Right lung (tissue), 5 donors: Measurements from ENCODE around the gene TEPSIN. TPM values are rescaled to one million over a fixed set of nuclear protein-coding genes. Genes with fewer than 3 reads are reported as not detected.

Experiments
- DNase-seq, 2 donors: peaks; one replicate each; pipeline ENCODE4 v3.0.0-alpha.2; 2013
- polyA plus RNA-seq, 5 donors: library from polyadenylated mRNA; unstranded; fragments of 120-200 nt; gene quantifications; one replicate each; pipeline versions ENCODE4 v1.2.1 to v1.2.3, GENCODE V29; 2013; ENCODE audit warnings: inconsistent platforms in 1 of 5, low replicate concordance in 1 of 5; ENCODE audit not compliant: insufficient read length in 5 of 5, insufficient read depth in 1 of 5

Gene TEPSIN
- polyA plus RNA-seq, 5 donors, result 12.7 to 29.0 (median 18.3) TPM

DNA sequence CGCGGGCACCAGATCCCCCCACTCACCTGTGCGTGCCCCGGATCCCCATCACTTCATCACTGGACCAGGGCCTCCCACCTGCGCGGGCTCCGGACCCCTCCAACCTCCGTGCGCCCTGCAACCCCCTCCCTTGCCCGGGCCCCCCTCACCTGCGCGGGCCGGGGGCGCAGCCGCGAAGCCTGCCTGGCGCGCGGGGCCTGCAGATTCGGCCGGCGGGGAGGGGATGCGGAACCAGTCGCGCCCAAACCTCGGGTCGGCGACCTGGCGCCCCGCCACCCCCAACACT is 16.3 kb downstream of the TEPSIN start:
- DNase-seq, result no peak

DNA sequence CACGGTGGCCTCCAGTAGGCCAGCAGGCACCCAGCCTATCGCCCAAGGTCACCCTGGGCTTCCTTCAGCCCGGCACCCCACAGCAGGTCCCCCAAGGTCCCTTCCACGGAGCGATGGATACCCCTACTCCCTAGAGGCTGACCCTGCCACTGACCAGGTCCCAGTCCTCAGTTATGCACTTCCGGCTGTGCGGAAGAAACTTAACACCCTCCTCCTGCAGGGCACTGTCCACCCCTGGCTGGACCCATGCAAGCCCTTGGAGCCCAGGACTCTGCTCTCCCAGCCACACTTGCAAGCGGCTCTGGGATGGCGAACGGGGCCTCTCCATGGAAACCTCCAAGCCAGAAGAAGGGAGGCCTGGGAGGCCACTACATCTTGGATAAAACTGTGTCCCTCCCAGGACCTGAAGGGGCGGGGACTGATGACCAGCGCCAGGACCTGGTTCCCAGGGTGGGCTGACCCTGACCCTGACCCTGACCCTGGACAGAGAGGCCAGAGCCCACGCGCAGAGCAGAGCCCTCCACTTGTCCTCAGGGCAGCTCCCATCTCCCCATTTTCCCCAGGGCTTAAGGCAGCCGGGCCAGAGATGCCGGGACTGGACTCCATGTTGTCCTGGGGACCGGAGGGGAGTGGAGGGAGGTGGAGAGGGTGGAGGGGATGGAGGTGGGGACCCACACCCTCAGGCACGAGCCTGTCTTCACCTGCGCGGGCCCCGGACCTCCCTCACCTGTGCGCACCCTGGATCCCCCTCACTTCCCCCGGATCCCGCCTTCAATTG is 16.8 kb downstream of the TEPSIN start:
- DNase-seq, result no peak

DNA sequence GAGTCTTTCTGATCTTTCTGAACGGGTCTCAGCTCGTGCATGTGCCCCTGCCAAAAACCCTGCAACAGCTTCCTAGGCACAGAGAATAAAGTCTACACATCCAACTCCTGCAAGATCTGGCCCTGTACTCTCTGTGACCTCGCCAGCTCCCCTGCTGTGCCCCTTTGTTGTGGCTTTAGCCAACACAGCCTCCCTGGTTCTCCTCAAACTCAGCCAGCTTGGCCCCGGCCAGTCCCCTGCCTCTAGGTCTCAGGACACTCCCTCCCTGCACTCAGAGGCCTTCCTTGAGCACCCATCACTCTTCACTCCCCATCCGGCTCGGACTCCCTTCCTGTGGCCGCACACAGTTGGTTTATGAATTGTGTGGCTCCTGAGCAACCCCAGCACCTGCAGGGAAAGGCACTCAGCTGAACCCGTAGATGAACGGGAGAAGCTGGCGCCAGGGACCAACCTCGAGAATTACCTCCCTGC is 17.4 kb downstream of the TEPSIN start:
- DNase-seq, result no peak

DNA sequence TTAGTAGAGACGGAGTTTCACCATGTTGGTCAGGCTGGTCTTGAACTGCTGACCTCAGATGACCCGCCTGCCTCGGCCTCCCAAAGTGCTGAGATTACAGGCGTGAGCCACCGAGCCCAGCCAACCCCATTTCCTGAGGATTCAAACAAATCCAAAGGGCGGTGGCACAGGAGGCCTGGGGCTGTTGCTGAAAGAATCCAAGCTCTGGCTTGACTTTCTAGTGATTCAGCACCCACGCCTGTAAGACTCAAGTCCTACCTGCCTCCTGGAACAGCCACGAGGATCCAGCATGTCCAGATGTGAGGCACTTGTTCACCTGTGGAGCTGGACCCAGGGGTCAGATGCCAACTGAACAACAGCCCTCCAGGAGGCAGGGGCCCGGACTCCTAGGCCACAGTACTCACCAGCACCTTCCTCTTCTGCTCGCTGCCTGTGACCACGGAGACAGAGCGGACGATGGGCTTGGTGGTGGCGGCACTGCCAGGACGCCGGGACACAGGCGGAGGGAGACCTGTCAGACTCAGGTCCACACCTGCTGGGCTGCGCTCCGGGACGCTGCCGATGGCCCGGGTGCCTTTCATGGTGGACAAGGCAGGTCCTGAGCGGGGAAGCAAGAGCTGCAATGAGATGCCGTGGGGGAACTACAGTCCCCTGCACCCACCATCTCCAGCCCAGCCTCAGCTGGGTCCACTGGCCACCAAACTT is 19.2 kb downstream of the TEPSIN start:
- no peak for DNase-seq

DNA sequence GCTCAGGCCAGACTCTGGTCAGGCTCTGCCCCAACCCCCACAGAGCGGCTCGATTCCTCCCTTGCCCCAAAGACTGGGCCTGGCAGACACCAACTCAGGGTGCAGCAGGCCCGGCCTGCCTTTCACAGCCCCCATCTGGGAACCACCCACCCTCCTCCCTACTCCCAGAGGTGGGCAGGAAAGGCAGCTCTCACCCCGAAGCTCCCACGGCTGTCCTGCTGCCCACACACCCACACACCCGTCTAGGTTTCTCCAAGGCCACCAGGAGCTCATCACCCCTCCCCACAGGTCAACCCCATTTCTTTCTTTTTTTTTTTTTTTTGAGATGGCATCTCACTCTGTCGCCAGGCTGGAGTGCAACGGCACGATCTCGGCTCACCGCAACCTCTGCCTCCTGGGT is 19.9 kb downstream of the TEPSIN start:
- no peak for DNase-seq

DNA sequence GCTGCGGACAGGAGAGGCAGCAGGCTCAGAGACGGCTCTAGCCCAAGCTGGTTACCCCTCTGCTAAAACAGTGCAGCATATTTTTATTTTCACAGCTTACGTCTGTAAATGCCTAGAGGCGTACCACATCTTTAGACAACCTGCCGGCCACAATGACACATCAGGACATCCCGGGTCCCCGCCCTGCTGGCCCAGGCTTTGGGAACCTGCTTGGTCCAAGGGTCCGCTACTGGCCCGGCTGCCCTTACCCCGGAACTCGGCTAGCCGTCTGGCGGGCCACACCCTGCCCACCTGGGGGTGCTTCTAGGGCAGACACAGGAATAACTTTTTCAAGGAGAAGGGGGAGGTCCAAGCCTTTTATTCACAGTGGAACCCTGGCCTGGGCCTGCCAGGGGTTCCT is 20.4 kb downstream of the TEPSIN start:
- no peak for DNase-seq

DNA sequence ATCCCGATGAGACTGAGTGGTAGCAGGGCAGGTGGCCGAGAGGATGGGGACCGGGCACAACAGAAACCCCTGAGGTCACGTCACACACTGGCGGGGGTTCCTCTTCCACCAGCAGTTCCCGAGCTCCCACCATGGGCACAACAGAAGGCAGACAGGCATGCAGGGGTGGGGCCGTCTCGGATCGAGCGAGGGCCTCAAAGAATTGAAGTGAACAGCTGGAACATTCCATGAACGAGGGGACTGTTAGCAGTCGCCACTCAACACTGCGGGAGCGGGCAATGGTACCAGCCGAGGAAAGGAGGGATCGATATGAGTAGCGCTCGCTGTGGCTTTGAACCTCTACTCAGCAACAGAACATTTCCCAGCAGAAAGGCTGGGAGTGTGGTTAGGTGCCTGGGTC is 21.4 kb downstream of the TEPSIN start:
- DNase-seq, result no peak

DNA sequence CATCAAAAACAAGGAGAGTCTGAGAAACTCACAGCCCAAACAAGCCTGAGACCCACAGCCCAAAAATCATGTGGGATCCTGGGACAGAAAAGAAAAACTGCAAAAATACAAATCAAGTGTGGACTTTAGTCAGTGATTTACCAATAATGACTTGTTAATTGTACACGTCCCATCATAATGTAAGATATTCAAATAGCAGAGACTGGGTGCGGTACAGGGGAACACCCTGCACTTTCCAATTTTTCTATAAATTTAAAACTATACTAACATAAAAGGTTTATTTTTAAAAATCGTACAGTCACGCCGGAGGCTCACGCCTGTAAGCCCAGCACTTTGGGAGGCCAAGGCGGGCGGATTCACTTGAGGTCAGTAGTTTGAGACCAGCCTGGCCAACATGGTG is 24.9 kb downstream of the TEPSIN start:
- no peak for DNase-seq

DNA sequence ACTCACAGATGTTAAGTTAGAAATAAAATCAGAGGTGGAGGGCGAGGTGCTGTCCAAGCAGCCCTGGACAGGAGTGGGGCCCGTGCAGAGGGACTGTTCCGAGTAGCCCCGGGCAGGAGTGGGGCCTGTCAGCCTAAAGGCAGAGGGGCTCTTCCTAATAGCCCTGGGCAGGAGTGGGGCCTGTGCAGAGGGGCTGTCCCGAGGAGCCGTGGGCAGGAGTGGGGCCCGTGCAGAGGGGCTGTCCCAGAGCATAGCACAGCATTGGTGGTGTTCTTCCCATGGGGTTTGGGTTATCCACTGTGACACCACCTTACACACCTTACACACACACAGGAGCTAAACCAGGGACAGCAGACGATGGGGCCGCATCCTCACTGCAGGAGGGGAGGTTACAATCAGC is 26.5 kb downstream of the TEPSIN start:
- DNase-seq, result no peak

DNA sequence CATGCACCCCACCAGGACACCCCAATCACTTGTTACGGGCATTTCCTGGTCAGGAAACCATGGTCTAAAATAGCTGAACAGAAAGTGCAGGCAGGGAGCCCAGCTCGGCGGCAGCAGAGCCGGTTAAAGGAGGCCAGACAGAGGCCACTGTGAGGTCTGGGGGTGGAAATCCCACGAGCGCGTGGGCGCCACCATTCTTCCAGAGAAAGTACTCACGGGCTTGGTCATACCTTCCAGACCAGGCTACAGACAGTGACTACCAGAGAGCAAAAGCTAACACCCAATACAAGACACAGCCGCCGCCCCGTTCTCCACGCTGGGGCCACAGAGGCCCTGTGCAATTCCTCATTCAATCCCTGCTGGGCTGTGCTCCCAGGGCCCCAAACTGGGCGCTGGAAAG is 28.0 kb downstream of the TEPSIN start:
- no peak for DNase-seq

DNA sequence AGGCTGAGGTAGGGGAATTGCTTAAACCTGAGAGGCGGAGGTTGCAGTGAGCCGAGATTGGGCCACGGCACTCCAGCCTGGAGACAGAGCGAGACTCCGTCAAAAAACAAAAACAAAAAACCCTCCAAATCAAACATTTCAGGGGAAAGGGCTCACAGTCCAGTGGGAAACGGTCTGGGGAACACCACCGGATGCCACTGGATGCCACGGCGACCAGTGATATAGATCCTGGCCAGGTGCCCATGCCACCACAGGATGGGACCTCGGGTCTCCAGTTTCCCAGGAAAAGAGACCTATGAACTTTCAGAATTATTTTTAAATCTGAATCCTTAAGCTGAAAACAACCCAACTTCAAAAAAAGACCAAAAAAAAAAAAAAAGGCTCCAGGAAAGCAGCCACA is 28.4 kb downstream of the TEPSIN start:
- DNase-seq, result no peak

DNA sequence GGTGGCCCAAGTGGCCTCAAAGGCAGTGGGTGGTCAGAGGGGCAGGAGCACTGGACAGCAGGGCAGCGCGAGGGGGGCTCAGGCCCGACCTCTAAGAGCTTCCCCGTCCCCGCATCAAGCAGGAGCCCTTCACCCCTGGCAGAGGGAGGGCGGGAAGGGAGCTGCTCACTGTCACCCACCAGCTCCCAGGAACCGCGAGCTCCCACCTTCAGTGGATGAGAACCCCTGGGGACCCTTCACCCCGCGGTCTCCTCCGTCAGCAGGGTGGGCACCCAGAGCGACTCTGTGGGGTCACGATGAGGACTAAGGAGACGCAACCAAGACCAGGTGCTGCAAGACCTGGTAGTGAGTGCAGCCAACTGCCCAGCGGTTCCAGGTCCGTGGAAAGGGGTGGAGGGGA is 29.7 kb downstream of the TEPSIN start:
- DNase-seq, result no peak

DNA sequence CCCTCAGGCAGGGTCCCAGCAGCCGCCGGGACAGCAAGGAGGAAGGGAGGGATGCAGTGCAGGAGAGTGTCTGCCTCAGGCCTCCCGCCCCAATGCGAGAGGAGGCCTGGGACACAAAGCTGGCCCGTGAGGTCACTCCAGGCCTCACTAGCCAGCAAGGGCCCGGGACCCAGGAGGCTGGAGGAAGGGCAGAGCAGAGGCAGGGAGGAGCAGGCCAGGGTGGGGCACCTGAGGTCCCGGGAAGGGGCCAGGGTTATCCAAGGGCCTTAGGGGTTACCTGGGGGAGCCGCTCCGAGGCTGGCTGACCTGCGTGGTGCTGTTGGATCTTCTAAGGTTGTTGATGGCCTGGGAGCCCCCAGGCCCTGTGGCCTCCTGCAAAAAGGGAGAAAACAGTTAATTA is 30.2 kb downstream of the TEPSIN start:
- DNase-seq, result no peak

DNA sequence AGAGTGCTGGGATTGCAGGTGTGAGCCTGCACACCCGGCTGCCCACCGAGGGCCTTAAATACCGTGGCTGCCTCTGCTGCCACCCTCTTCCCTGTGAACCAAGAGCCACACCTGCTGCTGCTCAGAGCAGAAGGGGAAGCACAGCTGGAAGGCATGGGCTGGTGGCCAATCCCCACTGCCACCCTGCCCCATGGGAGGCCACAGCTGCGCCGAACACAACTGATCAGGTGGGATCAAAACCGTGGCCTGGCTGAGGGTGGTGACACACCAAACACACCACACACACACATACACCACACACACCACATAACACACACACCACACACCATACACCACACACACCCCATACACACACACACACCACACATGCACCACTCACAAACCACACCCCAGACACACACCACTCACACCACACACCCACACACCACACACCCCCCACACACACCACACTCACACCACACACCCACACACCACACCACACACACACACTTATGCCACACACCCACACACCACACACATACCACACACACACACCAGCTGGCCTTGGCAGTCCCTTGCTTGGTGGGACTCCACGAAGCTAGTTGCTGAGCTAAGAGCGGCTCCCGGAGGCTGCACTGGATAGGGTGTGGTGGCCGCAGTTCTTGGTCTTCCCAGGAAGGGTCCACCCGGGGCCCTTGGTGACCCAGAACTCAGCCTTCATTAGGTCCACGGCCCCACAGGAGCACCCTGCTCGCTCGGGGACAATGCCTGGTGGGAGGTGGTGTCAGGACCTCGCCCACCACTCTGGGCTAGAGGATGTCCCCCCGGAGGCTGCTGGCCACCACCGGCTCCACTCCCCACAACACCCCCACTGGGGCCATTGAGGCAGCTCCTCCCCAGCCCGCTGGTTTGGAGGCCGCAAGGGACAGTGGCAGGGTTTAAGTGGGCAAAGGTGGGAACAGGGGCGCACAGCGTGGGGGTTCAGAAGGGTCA is 31.0 kb downstream of the TEPSIN start:
- no peak for DNase-seq

DNA sequence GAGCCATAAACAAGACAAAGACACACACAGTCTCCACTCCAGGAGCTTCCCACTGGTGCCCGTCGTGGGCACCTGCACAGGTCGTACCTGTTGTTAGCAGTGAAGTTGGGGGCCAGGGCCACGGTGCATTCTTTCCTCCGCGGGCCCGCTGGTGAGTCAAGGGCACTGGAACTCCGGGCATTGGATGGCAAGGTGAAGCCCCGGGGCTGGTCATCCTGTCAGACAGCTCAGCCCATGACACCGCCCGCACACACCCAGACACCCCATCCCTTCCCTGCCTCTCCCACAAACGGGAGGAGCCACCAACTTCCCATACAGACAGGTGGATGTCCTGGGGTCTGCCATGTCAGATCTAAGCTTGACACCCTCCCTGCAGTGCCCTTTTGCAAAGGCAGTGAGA is 32.2 kb downstream of the TEPSIN start:
- DNase-seq, result no peak

DNA sequence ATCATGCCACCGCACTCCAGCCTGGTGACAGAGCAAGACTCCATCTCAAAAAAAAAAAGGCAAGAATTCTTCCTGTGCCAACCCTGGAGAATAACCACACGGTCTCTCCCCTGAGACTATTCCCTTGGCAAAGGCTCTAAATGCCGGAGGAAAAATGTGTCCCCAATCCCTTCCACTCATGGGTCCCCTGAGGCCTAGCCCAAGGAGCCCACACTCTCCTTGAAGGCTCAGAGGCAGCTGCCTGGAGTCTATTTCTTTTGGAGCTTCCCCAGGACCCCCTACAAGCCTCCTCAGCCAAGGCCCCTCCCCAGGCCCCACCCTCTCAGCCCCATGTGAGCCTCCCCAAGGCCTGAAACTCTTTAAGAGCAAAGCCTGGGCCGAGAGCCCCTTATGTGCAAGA is 32.7 kb downstream of the TEPSIN start:
- no peak for DNase-seq

DNA sequence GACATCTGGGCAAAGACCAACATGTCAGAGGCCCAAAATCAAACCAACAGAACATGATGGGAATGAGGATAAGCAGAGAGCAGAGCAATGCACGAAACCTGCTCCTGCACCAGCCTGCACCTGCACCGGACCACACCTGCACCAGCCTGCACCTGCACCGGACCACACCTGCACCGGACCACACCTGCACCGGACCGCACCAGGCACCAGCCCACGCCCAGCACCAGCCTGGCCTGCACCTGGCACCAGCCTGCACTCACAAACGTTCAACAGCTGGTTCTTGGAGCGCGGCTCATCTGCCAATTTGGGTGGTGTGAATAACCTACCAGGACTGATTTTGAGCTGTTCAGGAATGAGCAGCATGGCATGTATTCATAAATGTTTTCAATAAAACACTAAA is 34.3 kb downstream of the TEPSIN start:
- DNase-seq, result no peak

DNA sequence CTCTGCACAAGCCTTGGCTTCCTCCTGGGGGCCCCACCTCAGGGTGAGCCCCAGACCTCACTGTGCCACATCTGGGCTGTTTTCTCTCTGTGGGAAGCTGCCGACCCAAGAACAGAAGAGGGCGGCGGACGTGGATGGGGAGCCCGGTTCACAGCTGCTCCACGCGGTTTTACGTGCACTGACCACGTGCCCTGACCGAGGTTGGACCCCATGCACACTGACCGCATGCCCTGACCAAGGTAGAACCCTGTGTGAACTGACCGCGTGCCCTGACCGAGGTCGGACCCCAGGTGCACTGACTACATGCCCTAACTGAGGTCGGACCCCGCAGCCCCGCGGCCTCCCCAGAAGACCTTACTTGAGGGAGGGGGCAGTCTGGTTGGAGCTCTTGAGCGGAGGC is 35.7 kb downstream of the TEPSIN start:
- no peak for DNase-seq

DNA sequence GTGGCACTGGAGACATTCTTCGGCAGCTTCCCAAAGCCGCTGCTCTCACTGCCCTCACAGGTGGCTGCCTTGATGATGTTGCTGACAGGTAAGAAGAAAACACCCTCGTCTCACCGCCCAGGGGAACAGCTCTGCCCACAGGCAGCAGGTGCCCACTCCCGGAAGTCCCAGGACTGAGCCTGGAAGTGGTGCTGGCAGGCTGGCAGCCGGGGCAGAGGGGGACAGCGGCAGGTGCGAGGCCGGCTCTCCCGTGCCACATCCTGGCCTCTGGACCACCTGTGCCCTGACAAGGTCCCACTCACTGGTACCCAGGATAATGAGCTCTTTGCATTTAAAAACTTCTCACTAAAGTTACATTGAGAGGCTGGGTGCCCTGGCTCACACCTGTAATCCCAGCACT is 36.5 kb downstream of the TEPSIN start:
- no peak for DNase-seq

DNA sequence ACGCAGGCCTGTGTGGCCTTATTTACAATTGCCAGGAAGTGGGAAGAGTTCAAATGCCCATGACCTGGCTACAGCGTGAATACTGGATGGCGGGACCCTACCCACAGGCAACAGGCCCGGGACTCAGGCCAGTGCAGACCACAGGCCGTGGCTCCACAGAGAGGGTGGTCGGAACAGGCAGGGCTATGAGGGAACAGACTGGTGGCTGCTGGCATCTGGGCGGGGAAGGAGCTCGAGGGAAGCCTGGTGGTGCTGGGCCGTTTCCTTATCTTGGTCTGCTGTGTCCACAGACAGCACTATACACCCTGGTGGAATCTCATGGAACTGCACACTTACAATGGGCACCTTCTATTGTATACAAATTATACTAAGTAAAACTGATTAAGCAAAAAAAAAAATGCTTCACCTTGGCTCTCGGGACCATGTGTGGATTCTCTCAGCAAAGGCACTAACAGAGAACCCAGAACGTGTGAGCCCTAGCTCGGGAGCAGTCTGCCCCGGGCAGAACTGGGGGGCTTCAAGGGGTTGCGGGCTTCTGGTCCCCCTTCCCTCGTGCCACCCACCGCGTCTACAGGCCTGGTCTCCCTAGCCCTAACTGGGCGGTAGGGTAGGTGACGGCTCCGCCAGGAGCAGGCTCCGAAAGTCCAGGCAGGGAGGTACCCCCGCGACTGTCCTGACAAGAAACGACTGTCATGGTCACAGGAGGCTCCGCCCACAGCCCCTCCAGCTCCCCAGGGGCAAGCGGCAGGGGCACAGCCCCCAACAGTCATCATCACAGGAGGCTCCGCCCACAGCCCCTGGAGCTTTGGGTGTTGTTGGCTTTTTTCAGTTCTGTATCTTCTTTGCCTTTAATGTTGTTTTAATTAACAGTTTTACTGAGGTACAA is 37.9 kb downstream of the TEPSIN start:
- peak in 1 of 2 donors; percentile 15 for DNase-seq

DNA sequence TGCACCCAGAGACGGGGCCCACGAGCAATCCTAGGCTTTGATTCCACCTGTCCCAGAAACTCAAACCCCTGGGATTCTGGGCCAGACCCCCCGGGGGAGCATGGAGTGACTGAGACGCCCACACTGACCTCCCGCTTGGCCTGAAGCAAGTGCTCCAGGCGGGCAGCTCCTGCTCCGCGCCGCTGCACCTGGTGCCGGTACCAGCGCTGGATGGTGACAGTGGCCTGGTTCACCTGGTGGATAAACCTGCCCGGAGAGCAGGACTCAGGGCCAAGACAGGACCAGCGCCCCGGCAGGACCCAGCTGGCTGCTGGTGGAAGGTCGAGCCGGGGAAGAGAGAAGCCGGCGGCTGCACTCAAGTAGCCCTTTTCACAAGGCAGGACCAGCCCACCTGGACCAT is 38.7 kb downstream of the TEPSIN start:
- no peak for DNase-seq

DNA sequence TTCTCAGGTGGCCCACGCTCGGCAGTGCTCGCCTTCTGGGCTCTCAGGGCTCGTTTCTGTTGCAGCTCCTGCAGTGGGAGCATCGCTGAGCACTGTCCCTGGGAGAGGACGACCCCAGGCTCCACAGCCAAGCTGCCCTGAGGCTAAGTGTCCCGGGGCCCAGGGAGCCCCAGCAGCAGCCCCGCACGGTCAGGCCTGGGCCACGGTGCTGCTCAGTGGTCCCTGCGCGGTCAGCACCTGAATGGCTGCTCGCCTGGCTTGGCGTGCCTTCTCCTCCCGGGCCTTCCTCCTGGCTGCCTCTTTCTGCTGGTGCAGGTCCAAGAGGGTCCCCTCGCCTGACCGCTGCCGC is 39.4 kb downstream of the TEPSIN start:
- DNase-seq, result no peak
